Central memory CD8-positive, alpha-beta T cell (primary cell): ENCODE data around the gene ICAM5.
"Not testable (repeated sequence)": the region's sequence is repeated elsewhere in the genome, so short reads cannot be mapped to it uniquely, and the experiment has no call there.

Experiments
- ATAC-seq: fragments of 150-1000 bp; cut with Tn5 transposase; replicated peaks from 2 replicates; pipeline ENCODE4 v1.10.0; 2022; ENCODE audit warnings: mild to moderate bottlenecking, moderate FRiP score, moderate number of reproducible peaks; ENCODE audit not compliant: poor library complexity, severe bottlenecking; ENCODE audit errors: extremely low read depth
- DNase-seq, 2 donors: peaks; one replicate each; pipeline ENCODE4 v3.0.0; 2021; ENCODE audit warnings: low spot score in 2 of 2
- H3K27ac Mint-ChIP-seq: one replicate; pipeline ENCODE4 v1.8.0; 2022; ENCODE audit warnings: low read depth, mild to moderate bottlenecking, moderate library complexity, mixed read lengths
- H3K27me3 Mint-ChIP-seq: one replicate; pipeline ENCODE4 v1.8.0; 2022; ENCODE audit warnings: mixed read lengths
- H3K36me3 Mint-ChIP-seq: one replicate; pipeline ENCODE4 v1.8.0; 2022; ENCODE audit warnings: mild to moderate bottlenecking, moderate library complexity, mixed read lengths; ENCODE audit not compliant: insufficient read depth
- H3K4me1 Mint-ChIP-seq: one replicate; pipeline ENCODE4 v1.8.0; 2022; ENCODE audit warnings: mixed read lengths
- H3K4me3 Mint-ChIP-seq: one replicate; pipeline ENCODE4 v1.8.0; 2022; ENCODE audit warnings: mild to moderate bottlenecking, moderate library complexity, mixed read lengths
- H3K9me3 Mint-ChIP-seq: one replicate; pipeline ENCODE4 v1.8.0; 2022; ENCODE audit warnings: mixed read lengths

The ICAM5 gene

GRCh38 chr19:10334588-10335351, 45.0 kb downstream of the ICAM5 start:
- Mint-ChIP-seq H3K27me3 (no peaks in the 10 kb centered on the region), H3K4me1 (peaks cover 36% of the 10 kb centered on the region), H3K4me3 (peak overlapping the region; percentile 94), H3K36me3 (peaks cover 32% of the 10 kb centered on the region), H3K9me3 (no peaks in the 10 kb centered on the region), H3K27ac (peak overlapping the region; percentile 25)
- no peak for DNase-seq
- no peak for ATAC-seq

DNA sequence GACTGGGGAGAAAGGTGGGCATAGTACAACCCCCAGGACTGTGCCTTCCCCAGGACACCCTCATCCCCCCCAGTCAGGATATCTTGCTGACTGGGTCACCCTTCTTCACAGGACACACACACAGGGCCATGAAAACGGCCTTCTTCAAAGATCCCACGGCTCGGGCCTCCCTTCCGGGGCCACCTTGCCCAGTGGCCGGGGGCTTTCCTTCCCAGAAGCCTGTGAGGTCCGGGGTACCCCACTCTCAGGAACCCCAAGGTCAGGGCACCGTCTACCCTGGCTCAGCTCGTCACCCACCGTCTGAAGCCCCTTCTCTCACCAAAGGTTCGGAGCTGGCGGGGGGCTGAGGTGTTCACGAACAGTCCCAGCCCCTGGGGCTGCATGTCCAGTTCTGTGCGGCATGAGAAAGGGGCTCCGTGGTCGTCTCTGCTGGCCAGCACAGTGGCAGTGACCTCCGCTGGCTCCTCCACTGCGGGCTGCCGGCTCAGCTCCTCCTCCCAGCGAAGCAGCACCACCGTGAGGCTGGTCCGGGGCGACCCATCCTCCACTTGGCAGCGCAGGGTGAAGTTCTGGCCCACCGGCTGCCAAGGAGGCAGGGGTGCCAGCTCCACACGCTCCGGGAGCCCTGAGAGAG, 45.7 kb downstream of the ICAM5 start:
- peaks cover 39% of the 10 kb centered on the region for H3K4me1 Mint-ChIP-seq
- no peak for ATAC-seq
- peak overlapping the region; percentile 25 for H3K27ac Mint-ChIP-seq
- no peaks in the 10 kb centered on the region for H3K9me3 Mint-ChIP-seq
- no peaks in the 10 kb centered on the region for H3K27me3 Mint-ChIP-seq
- no peak for DNase-seq
- H3K4me3 Mint-ChIP-seq = peak overlapping the region; percentile 16
- H3K36me3 Mint-ChIP-seq = peaks cover 28% of the 10 kb centered on the region

DNA sequence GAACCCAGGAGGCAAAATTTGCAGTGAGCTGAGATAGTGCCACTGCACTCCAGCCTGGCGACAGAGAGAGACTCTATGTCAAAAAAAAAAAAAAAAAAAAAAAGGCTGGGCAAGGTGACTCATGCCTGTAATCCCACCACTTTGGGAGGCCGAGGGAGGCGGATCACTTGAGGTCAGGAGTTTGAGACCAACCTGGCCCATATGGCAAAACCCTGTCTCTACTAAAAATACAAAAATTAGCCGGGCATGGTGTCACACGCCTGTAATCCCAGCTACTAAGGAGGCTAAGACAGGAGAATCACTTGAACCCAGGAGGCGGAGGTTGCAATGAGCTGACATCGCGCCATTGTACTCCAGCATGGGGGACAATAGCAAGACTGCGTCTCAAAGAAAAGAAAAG, 47.0 kb downstream of the ICAM5 start:
- H3K4me3 Mint-ChIP-seq, H3K27me3 Mint-ChIP-seq, DNase-seq, ATAC-seq, H3K9me3 Mint-ChIP-seq, H3K27ac Mint-ChIP-seq: not testable (repeated sequence)
- H3K4me1 Mint-ChIP-seq = peaks cover 44% of the 10 kb centered on the region
- H3K36me3 Mint-ChIP-seq = peaks cover 27% of the 10 kb centered on the region

GRCh38 chr19:10338940-10339339, 49.2 kb downstream of the ICAM5 start:
- DNase-seq (no peak), ATAC-seq (no peak)
- H3K36me3 Mint-ChIP-seq = peaks cover 16% of the 10 kb centered on the region
- H3K27me3 Mint-ChIP-seq = no peaks in the 10 kb centered on the region
- H3K9me3 Mint-ChIP-seq = no peaks in the 10 kb centered on the region
- peak overlapping the region; percentile 85 for H3K4me3 Mint-ChIP-seq
- H3K27ac Mint-ChIP-seq = peak overlapping the region; percentile 92
- H3K4me1 Mint-ChIP-seq = peaks cover 28% of the 10 kb centered on the region

DNA sequence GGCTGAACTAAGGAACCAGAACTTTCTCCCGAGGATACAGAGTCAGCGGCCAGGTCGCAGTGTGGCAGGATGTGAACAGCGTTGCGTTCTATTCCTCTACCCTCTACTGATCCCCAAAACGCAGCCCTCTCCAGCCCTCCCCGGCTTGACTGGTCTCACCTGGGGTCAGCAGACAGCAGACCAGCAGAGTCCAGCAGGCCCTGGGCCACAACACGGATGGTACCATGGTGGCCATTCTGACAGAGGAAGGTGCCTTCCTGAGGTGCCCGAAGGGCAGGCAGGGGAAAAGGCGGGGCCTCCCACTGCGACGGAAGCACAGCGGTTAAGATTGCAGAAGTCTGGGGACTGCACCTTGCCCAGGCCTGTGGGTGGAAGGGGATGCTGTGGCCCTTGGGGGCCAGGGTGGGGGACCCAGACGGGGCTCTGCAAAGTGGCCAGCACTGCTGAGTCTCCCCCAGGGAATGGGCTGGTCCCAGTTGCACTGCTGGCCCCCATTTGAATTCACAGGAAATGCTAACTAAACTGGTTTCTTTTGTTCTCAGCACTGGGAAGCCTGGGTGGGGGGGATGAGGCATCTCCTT, 49.7 kb downstream of the ICAM5 start, which contains the start of gene ICAM3:
ICAM3 (minus strand) TSS at position 245 of the 581 bp plus-strand sequence; CDS start at position 235, 10 bp downstream.
- ATAC-seq (peak; percentile 93), DNase-seq (peak; percentile 32 to 45)
- peaks cover 24% of the 10 kb centered on the region for H3K4me1 Mint-ChIP-seq
- peak within 1 kb of the TSS; percentile 92 for H3K27ac Mint-ChIP-seq
- H3K27me3 Mint-ChIP-seq = no peaks in the 10 kb centered on the region
- peaks cover 12% of the 10 kb centered on the region for H3K36me3 Mint-ChIP-seq
- no peaks in the 10 kb centered on the region for H3K9me3 Mint-ChIP-seq
- H3K4me3 Mint-ChIP-seq = peak within 1 kb of the TSS; percentile 85

DNA sequence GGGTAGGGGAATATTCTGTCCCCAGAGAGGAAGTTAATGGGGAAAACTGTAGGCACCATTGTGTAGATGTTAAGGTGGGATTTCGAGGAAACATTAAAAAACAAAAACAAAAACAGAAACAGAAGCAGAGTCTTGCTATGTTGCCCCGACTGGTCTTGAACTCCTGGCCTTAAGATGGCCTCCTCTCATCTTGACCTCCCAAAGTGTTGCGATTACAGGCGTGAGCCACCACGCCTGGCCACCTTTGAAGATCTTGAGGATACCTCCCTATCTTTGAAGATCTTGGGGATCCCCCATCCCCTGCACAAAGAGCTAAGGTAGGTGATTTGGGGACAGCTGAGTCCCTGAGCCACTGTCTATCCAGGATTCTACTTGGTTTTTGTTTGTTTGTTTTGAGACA, 50.2 kb downstream of the ICAM5 start:
- H3K4me3 Mint-ChIP-seq = peak overlapping the region; percentile 85
- DNase-seq (no peak), ATAC-seq (no peak)
- H3K27ac Mint-ChIP-seq = peak overlapping the region; percentile 92
- peaks cover 24% of the 10 kb centered on the region for H3K4me1 Mint-ChIP-seq
- H3K27me3 Mint-ChIP-seq = no peaks in the 10 kb centered on the region
- peaks cover 12% of the 10 kb centered on the region for H3K36me3 Mint-ChIP-seq
- no peaks in the 10 kb centered on the region for H3K9me3 Mint-ChIP-seq

DNA sequence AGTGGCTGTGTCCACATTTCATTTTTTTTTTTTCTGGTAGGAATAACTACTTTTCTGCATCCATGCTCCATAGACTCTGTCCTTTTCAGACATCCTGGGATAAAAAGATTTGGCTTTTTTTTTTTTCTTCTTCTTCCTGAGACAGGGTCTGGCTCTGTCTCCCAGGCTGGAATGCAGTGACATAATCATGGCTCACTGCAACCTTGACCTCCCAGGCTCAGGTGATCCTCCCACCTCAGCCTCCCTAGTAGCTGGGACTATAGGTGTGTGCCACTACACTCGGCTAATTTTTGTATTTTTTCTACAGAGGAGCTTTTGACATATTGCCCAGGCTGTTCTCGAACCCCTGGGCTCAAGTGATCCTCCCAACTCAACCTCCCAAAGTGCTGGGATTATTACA, 53.7 kb downstream of the ICAM5 start:
- no peak overlapping the region for H3K27ac Mint-ChIP-seq
- ATAC-seq = no peak
- H3K4me1 Mint-ChIP-seq = peaks cover 20% of the 10 kb centered on the region
- H3K27me3 Mint-ChIP-seq = no peaks in the 10 kb centered on the region
- H3K4me3 Mint-ChIP-seq = no peak overlapping the region
- peaks cover 2% of the 10 kb centered on the region for H3K36me3 Mint-ChIP-seq
- no peaks in the 10 kb centered on the region for H3K9me3 Mint-ChIP-seq
- DNase-seq = no peak

GRCh38 chr19:10344780-10345179, 55.0 kb downstream of the ICAM5 start:
- Mint-ChIP-seq H3K4me1 (peaks cover 8% of the 10 kb centered on the region), H3K27ac (no peak overlapping the region), H3K27me3 (no peaks in the 10 kb centered on the region), H3K9me3 (no peaks in the 10 kb centered on the region), H3K4me3 (no peak overlapping the region), H3K36me3 (peaks cover 3% of the 10 kb centered on the region)
- DNase-seq = no peak
- ATAC-seq = no peak
